Panc1 (cell line): ENCODE data around the gene SNRNP70.

ENCODE experiments used
- POLR2AphosphoS5 ChIP-seq: IDR thresholded peaks from 2 replicates; pipeline ENCODE4 v1.6.1; 2012; ENCODE audit warnings: mild to moderate bottlenecking, low read depth, low read length, moderate library complexity
- SIN3A ChIP-seq: IDR thresholded peaks from 2 replicates; pipeline ENCODE4 v1.6.1; 2012; ENCODE audit warnings: low read depth, mild to moderate bottlenecking, low read length, moderate library complexity, borderline replicate concordance; ENCODE audit not compliant: insufficient read depth
- TF ChIP-seq, protein P1 (sequence below): fragments of 450-650 bp; IDR thresholded peaks from 2 replicates; pipeline ENCODE4 v1.5.1; 2017; ENCODE audit warnings: mild to moderate bottlenecking

DNA sequence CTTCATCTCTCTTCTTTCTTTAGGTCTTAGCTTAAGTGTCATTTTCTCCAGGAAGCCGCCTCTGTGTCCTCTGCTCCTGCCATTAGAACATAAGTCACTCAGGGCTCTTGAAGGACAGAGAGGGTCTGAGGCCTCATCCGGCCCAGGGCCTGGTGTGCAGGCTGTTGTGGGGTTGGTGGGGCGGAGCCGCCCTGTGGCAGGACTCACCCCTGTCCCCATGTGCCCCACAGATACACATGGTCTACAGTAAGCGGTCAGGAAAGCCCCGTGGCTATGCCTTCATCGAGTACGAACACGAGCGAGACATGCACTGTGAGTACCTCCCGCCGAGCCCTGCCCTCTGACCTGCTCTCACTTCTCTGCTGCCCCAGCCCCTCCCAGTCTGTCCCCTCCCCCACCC, 15.9 kb downstream of the SNRNP70 start:
- TF ChIP-seq, protein P1, sequence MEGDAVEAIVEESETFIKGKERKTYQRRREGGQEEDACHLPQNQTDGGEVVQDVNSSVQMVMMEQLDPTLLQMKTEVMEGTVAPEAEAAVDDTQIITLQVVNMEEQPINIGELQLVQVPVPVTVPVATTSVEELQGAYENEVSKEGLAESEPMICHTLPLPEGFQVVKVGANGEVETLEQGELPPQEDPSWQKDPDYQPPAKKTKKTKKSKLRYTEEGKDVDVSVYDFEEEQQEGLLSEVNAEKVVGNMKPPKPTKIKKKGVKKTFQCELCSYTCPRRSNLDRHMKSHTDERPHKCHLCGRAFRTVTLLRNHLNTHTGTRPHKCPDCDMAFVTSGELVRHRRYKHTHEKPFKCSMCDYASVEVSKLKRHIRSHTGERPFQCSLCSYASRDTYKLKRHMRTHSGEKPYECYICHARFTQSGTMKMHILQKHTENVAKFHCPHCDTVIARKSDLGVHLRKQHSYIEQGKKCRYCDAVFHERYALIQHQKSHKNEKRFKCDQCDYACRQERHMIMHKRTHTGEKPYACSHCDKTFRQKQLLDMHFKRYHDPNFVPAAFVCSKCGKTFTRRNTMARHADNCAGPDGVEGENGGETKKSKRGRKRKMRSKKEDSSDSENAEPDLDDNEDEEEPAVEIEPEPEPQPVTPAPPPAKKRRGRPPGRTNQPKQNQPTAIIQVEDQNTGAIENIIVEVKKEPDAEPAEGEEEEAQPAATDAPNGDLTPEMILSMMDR: no peak
- TF ChIP-seq SIN3A: no peak
- no peak for TF ChIP-seq POLR2AphosphoS5
